H4 (cell line): ENCODE results near the gene DIAPH1. TPM values are rescaled to one million over a fixed set of nuclear protein-coding genes. Genes with fewer than 3 reads are reported as not detected.

ENCODE experiments used
- DNase-seq: peaks from one replicate; pipeline ENCODE4 v3.0.0-alpha.2; 2015; ENCODE audit warnings: low spot score
- total RNA-seq: library from RNA; depleted of rRNA; stranded (reverse); fragments of >200 nt; shearing (Covaris generic); gene quantifications from 2 replicates; pipeline ENCODE4 v1.2.3, GENCODE V29; 2014

Gene DIAPH1
- total RNA-seq, 1 experiment from 2014 or later, result 24.3 TPM

DNA sequence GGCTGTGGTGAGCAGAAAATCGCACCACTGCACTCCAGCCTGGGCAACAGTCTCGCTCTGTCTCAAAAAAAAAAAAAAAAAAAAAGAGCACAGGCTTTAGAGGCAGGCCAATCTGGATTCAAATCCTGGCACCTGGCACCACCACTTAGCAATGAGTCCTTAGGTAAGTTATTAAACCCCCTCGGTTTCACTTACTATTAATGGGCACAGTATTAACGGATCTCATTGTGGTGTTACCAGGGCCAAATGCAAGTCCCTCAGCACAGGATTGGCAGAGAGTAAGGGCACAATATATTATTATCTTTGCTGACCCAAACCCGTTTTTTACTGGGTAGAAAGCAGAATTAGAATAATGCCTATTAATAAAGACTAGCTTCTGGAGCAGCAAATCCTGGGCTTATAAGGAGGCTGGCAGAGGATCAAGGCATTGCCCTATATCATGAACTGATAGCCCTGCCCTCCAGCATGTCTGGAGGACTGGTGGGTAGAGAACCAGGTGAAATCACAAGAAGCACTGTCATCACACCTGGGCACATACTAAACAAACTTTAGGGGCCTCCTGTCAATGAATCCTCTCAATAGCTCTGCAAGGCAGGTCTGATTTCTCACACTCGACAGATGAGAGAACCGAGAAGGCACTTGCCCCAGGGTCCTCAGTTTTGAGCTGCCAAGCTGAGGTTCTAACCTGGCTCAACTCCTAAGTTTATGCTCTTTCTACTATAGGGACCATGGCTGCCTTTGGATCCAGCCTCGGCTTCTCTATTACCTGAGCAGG lies 112.2 kb downstream of the DIAPH1 start:
- no peak for DNase-seq

DNA sequence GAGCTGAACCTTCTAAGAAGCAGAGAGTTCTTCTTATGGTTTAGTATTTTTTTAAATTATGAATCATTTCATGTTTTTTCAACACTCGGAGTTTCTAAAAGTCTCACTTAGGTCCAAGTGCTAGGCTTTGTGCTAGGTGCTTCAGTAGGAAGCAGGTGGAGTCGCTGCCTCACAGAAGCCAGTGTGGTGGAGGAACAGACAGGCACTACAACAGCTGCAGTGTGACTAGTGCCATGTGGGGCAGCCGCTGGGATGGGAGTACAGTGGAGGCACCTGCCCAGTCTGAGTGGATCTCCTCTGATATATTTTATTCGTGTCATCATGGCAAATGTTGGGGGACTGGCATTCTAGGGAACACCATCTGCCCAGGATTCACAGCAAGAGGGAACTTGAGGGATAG lies 114.6 kb downstream of the DIAPH1 start:
- no peak for DNase-seq

GRCh38 chr5:141503681-141504080 lies 115.1 kb downstream of the DIAPH1 start:
- no peak for DNase-seq

DNA sequence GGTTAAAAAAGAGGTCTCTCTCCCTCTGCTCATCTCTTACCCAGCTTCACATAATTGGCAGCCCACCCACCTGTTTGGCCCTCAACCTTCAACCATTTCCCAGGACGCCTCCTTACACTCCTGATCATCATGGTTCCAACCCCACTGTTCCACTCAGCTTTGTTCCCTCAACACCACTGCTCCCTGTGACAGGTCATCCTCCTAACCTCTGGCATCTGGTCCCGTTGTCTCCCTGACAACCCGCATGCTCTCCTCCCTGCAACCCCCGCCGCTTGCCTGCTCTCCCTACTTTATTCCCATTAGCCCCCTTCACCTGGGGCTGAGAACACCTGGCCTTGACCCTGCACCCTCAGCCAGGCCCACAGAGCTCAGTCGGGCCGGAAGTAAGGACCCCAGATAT lies 117.0 kb downstream of the DIAPH1 start:
- DNase-seq, result no peak

DNA sequence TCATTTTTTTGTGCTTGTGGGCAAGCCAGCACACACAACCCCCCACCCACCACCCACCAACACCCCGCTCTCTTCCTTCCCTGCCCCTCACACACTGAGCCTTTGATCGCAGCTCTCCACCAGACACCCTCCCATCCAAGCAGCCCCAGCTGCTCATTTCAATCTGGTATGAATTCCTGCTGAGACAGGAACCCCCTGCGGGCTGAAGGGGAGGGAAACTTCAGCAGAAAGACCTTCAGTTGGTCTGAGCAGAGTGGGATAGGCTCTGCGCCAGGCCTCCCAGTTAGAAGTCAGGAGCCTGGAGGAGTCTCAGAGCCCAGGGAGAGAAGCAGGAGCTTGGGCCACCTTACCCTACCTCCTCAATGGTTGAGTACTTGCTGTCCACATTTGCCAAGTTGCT lies 122.8 kb downstream of the DIAPH1 start:
- DNase-seq, result no peak

- no peak for DNase-seq
These were observed 123.4 kb downstream of the DIAPH1 start for GRCh38 chr5:141495453-141495811.

DNA sequence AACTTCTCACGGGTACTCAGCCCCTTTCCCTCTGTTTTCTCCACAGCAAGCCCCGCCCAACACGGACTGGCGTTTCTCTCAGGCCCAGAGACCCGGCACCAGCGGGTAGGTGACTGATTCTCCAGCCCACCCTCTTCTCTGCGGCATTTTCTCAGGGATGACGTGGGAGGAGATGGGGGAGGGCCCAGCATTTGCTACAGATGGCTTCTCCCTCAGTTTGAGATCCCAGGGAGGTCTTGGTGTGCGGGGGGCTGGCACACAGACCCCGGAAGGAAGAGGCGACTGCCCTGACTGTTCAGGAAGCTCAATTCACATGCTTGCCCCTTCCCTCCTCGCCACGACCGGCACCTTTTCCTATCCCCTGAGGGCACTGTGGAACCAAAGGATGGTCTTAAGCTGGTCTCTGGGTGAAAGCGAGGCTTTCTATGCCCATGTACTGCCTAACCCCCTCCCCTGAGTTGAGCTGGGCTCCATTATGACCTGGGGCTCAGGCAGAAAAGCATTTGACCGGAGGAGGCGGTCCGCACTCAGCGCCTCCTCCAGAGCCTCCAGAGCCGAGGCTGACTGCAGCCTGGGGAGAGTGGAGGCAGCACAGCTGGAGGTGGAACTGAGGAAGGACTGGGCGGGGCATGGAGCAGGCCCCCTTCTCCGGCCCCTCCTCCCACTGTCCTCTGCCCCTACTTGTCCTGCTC lies 123.9 kb downstream of the DIAPH1 start:
- no peak for DNase-seq

DNA sequence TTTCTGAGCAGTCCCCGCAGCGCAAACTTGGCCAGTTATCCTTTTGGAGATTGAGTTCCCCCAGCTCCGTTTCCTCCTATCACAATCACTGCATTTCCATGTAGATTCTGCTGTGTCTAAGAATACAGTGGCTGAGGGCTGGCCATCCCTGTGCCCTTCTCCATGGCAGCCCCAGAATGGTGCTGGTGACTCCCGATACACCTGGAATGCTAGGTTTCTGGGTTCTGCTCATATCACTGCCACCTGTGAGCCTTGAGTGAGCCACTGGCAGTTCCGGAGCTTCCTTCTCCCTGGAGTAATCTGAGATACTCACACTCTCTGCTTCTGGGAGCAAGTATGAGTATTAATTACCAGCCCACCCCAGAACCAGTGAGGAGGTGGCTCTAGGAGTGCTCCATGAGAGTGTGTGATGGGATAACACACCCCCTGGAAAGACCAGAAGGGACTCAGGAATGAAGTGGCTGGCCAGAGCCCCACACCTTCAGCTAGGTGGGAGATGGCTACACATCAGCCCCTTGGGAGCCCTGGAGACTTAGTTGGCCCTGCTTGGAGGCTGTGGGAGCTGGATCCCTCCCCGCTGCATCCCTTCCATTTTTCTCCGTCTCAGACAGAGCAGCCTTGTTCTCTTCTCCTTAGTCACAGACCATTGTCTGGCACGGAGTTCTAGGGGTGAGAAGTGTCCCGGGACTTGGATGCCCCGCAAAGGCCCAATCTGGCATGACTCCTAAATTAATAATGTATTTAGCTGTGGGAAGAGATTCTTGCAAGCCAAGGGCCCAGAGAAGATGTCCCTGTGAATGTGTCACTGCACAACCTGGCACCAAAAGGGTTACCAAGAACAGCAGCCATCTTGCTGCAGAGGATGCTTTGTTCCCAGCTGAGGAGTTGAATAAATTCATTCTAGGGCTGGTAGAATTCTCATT lies 125.0 kb downstream of the DIAPH1 start:
- no peak for DNase-seq

DNA sequence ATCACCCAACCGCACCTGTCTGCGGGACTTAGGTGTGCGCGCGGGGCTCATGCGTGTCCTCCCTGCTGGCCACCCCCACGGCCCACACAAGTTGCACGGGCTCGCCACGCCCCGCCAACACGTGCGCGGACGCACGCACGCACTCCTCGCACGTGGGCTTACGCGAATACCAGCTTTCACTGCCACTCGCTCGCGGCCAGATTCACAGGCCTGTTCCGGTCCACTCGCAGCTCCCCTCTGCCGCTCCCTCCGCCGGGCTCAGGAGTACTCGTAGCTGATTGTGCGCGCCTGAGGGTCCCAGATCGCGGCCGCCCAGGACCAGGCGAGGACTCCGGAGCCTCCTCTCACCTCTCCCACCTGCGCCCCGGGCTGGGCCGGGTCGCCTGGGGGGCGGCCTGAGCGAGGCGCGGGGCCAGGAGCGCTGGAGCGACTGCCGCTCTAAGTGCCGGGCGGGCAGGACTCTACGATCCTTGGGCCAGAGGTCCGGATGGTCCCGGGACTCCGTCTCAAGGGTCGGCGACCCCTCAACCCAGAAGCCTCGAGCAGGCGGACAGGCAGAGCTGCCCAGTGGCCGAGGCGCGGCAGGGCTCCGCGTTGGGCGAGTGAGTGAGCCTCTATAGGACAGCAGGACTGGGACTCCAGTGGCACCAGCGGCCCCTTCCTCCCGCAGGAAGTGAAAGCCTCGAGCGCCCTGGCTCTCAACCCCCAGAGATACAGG lies 126.5 kb downstream of the DIAPH1 start:
- no peak for DNase-seq

GRCh38 chr5:141491323-141492167 lies 127.3 kb downstream of the DIAPH1 start:
- no peak for DNase-seq

GRCh38 chr5:141490771-141491170 lies 128.0 kb downstream of the DIAPH1 start:
- DNase-seq, result no peak

DNA sequence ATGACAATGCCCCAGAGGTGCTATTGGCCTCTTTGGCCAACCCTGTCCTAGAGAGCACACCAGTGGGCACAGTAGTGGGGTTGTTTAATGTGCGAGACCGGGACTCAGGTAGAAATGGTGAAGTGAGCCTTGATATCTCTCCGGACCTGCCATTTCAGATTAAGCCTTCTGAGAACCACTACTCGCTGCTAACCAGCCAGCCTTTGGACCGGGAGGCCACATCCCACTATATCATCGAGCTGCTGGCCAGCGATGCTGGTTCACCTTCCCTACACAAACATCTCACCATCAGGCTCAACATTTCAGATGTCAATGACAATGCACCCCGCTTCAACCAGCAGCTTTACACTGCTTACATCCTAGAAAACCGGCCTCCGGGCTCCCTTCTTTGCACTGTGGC lies 128.5 kb downstream of the DIAPH1 start:
- no peak for DNase-seq

- DNase-seq, result no peak
These were observed 129.0 kb downstream of the DIAPH1 start for GRCh38 chr5:141489841-141490240.

GRCh38 chr5:141488591-141489561 lies 129.9 kb downstream of the DIAPH1 start, which contains the start of gene PCDHGC5:
Gene PCDHGC5 (plus strand): TSS chr5:141489081. CDS start chr5:141489241, 160 bp downstream.
- no peak for DNase-seq

DNA sequence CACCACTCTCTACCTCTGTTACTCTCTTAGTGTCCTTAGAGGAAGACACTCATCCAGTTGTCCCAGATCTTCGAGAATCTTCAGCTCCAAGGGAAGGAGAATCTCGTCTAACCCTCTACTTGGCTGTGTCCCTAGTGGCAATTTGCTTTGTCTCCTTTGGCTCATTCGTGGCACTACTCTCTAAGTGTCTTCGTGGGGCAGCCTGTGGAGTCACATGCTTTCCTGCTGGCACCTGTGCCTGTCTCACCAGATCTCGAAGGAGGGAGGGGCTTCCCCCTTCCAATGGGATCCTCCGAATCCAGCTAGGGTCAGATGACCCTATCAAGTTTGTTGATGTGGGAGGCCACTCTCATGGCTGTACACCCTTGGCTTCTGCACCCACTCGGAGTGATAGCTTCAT lies 131.7 kb downstream of the DIAPH1 start:
- no peak for DNase-seq

- DNase-seq, result no peak
These were observed 132.7 kb downstream of the DIAPH1 start for GRCh38 chr5:141486091-141486490.

DNA sequence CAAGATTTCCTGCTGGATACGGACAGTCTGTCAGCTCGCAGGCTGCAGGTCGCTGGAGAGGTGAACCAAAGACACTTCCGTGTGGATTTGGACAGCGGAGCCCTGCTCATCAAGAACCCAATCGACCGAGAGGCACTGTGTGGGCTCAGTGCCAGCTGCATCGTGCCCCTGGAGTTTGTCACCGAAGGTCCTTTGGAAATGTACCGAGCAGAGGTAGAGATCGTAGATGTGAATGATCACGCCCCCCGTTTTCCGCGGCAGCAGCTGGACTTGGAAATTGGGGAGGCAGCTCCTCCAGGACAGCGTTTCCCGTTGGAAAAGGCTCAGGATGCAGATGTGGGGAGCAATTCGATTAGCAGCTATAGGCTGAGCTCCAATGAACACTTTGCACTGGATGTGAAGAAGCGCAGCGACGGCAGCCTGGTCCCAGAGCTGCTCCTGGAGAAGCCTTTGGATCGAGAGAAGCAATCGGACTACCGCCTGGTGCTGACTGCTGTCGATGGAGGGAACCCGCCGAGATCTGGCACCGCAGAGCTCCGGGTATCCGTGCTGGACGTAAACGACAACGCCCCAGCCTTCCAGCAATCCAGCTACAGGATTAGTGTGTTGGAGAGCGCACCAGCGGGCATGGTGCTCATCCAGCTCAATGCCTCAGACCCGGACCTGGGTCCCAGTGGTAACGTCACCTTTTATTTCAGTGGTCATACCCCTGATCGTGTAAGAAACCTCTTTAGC lies 133.3 kb downstream of the DIAPH1 start:
- DNase-seq, result no peak

- no peak for DNase-seq
These were observed 134.0 kb downstream of the DIAPH1 start, which contains the start of gene PCDHGC4 for GRCh38 chr5:141484641-141485311. Gene PCDHGC4 (plus strand): TSS chr5:141485030. CDS start chr5:141485174, 144 bp downstream.
